ENCODE results near the gene ATP6AP1.

The ATP6AP1 gene

GRCh38 chrX:154450312-154450711, 21.8 kb downstream of the ATP6AP1 start:
- no peak for DNase-seq

- no peak for DNase-seq
These were observed 24.3 kb downstream of the ATP6AP1 start for GRCh38 chrX:154452823-154453222.

GRCh38 chrX:154457491-154458115, 29.1 kb downstream of the ATP6AP1 start:
- DNase-seq, result peak; percentile 44 to 45

- peak; percentile 54 to 58 for DNase-seq
These were observed 29.9 kb downstream of the ATP6AP1 start, which contains the start of gene PLXNA3 for GRCh38 chrX:154458116-154458953. Gene PLXNA3 (plus strand): TSS chrX:154458281. CDS start chrX:154460184, 1,903 bp downstream.

- DNase-seq, result peak in 1 of 2 experiments; percentile 19
These were observed 30.7 kb downstream of the ATP6AP1 start for GRCh38 chrX:154458954-154459778.

GRCh38 chrX:154459832-154460231, 31.4 kb downstream of the ATP6AP1 start:
- no peak for DNase-seq

DNA sequence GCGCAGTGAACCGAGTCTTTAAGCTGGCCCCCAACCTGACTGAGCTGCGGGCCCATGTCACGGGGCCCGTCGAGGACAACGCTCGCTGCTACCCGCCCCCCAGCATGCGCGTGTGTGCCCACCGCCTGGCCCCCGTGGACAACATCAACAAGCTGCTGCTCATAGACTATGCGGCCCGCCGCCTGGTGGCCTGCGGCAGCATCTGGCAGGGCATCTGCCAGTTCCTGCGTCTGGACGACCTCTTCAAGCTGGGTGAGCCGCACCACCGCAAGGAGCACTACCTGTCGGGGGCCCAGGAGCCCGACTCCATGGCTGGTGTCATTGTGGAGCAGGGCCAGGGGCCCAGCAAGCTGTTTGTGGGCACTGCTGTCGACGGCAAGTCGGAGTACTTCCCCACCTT, 31.8 kb downstream of the ATP6AP1 start:
- no peak for DNase-seq

GRCh38 chrX:154462396-154462795, 33.9 kb downstream of the ATP6AP1 start:
- no peak for DNase-seq

- DNase-seq, result no peak
These were observed 35.2 kb downstream of the ATP6AP1 start for GRCh38 chrX:154463611-154464220.

DNA sequence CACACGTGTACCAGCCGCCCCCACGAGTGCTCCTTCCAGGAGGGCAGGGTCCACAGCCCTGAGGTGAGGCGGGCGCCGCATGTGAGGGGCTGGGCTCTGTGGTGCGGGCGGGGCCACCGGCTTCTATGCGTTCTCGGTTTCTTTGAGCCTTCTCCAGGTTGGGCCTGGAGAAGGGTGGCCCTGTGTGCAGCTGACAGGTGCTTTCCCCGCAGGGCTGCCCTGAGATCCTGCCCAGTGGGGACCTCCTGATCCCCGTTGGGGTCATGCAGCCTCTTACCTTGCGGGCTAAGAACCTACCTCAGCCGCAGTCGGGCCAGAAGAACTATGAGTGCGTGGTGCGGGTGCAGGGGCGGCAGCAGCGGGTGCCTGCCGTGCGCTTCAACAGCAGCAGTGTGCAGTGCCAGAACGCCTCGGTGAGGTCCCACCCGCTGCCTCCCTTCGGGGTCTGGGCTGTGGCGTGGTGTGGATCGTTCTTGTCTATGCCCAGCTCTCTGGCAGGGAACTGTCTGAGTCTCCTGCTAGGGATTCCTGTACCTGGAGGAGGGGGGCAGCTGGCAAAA, 36.4 kb downstream of the ATP6AP1 start:
- no peak for DNase-seq

DNA sequence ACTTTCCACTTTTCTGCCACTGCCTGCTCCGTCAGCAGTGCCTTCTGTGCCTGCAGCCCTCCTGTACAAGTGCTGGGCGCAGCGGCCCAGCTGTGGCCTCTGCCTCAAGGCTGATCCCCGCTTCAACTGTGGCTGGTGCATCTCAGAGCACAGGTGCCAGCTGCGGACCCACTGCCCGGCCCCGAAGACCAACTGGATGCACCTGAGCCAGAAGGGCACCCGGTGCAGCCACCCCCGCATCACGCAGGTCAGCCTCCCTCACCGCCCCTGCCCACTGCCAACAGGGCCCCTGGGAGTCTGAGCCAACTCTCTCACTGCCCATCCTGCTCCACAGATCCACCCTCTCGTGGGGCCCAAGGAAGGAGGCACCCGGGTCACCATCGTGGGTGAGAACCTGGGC, 37.1 kb downstream of the ATP6AP1 start:
- no peak for DNase-seq

- DNase-seq, result no peak
These were observed 37.6 kb downstream of the ATP6AP1 start for GRCh38 chrX:154466036-154466435.

DNA sequence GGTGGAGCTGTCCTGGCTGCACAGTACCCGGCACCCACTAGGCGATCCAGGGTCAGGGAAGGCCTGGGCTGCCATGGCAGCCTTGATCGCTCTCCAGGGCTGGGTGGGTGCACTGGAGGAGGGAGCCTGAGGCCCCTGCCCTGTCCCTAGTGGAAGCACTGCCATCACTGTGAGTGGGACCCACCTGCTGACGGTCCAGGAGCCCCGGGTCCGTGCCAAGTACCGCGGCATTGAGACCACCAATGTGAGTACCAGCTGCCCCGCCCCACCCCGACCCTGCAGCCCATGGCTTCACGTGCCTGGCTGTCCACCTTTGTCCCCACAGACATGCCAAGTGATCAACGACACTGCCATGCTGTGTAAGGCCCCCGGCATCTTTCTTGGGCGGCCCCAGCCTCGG, 38.4 kb downstream of the ATP6AP1 start:
- no peak for DNase-seq

DNA sequence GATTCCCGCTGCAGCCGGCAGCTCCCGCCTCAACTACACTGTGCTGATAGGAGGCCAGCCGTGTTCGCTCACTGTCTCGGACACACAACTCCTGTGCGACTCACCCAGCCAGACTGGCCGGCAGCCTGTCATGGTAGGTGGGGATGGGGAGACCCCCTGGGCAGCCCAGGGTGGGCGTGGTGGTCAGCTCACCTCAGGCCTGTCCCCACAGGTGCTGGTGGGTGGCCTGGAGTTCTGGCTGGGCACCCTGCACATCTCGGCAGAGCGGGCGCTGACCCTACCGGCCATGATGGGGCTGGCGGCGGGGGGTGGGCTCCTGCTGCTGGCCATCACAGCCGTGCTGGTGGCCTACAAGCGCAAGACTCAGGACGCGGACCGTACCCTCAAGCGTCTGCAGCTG, 39.1 kb downstream of the ATP6AP1 start:
- DNase-seq, result no peak

DNA sequence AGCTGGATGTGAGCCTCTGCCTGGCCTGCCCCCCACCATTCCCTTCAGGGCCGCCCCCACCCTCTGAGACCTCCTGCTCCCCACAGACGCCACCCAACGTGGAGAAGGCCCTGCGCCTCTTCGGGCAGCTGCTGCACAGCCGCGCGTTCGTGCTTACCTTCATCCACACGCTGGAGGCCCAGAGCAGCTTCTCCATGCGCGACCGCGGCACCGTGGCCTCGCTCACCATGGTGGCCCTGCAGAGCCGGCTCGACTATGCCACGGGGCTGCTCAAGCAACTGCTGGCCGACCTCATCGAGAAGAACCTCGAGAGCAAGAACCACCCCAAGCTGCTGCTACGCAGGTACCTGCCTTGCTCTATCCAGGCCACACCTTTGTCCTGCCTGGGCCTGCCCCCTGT, 39.7 kb downstream of the ATP6AP1 start:
- DNase-seq, result no peak

GRCh38 chrX:154469114-154469513, 40.6 kb downstream of the ATP6AP1 start:
- DNase-seq, result no peak

DNA sequence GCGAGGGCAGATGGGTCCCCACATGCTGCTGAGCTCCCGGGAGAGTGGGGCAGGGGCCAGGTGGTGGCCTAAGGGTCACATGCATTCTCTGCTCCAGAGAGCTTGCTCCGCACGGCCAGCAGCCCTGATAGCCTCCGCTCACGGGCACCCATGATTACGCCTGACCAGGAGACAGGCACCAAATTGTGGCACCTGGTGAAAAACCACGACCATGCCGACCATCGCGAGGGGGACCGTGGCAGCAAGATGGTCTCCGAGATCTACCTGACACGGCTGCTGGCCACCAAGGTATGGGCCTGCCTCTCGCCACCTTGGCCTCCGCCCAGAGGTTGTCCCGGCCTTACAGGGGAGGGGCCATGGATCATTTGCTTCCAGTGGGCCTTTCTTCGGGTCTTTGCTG, 41.4 kb downstream of the ATP6AP1 start:
- DNase-seq, result no peak

- no peak for DNase-seq
These were observed 42.0 kb downstream of the ATP6AP1 start for GRCh38 chrX:154470434-154470833.

GRCh38 chrX:154470914-154471568, 42.6 kb downstream of the ATP6AP1 start:
- DNase-seq, result no peak

DNA sequence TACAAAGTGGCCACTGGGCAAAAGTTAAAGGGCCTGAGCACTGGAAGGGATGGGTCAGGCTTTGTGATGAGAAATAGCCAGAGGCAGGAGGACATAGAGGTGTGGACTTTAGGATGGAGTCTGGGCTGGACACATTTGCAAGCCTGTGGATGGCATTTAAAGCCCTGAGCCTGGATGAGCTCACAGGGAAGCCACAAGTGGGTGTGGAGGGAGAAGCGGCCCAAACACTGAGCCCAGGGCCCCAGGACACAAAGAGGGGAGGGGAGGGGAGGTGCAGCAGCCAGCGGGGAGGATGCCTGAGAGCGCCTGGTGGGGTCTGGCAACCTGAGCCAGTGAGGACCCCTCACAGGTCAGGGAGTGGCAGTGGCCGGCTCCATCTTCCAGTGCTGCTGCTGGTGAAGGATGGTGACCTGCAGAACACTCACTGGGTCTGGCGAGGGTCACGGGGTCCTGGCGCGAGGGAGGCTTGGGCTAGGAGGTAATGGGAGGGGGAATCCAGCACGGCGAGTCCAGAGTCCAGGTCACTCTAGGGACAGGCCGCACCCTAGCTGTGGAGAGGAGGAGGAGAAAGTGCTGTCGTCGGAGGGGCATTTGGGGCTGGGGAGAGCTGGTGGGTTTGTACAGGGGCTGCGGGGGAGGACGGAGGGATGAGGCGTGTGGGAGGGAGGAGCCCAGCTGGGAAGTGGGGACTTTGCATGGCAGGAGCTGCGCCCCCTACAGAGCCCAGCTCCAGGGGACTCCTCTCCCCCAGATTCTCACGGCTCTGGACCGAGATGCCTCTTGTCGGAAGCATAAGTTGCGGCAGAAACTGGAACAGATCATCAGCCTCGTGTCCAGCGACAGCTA, 43.6 kb downstream of the ATP6AP1 start:
- no peak for DNase-seq

All from activated CD4-positive, alpha-beta T cell treated with anti-CD3 and anti-CD28 coated beads, Interleukin-2, amount 50 U/mL, for 48 hours (primary cell).